Suppressor macrophage treated with lipopolysaccharide for 4 hours (primary cell): ENCODE data around the gene NRXN3.

ENCODE experiments used
- DNase-seq: peaks from one replicate; pipeline ENCODE4 v3.0.0-alpha.2; 2020

The NRXN3 gene

GRCh38 chr14:79614448-79614847 lies 1444.3 kb downstream of the NRXN3 start:
- no peak for DNase-seq

GRCh38 chr14:79627058-79627457 lies 1456.9 kb downstream of the NRXN3 start:
- DNase-seq: no peak

GRCh38 chr14:79629411-79630287 lies 1459.5 kb downstream of the NRXN3 start:
- no peak for DNase-seq

- no peak for DNase-seq
These were observed 1460.3 kb downstream of the NRXN3 start for GRCh38 chr14:79630288-79630960.

- no peak for DNase-seq
These were observed 1461.1 kb downstream of the NRXN3 start for GRCh38 chr14:79631276-79631675.

- no peak for DNase-seq
These were observed 1468.6 kb downstream of the NRXN3 start for GRCh38 chr14:79638672-79639266.

GRCh38 chr14:79639613-79640012 lies 1469.4 kb downstream of the NRXN3 start:
- DNase-seq: no peak

GRCh38 chr14:79641371-79641770 lies 1471.2 kb downstream of the NRXN3 start:
- DNase-seq: no peak

GRCh38 chr14:79643132-79643531 lies 1473.0 kb downstream of the NRXN3 start:
- DNase-seq: no peak

- DNase-seq: no peak
These were observed 1475.7 kb downstream of the NRXN3 start for GRCh38 chr14:79645753-79646362.

GRCh38 chr14:79649856-79650255 lies 1479.7 kb downstream of the NRXN3 start:
- DNase-seq: no peak

- DNase-seq: no peak
These were observed 1482.5 kb downstream of the NRXN3 start for GRCh38 chr14:79652513-79653307.

- DNase-seq: no peak
These were observed 1485.9 kb downstream of the NRXN3 start for GRCh38 chr14:79656056-79656455.

- DNase-seq: no peak
These were observed 1486.3 kb downstream of the NRXN3 start for GRCh38 chr14:79656496-79656895.

- DNase-seq: no peak
These were observed 1488.0 kb downstream of the NRXN3 start for GRCh38 chr14:79658221-79658620.

- DNase-seq: no peak
These were observed 1488.6 kb downstream of the NRXN3 start for GRCh38 chr14:79658769-79659168.

GRCh38 chr14:79660053-79660939 lies 1490.1 kb downstream of the NRXN3 start:
- DNase-seq: no peak

GRCh38 chr14:79661752-79662151 lies 1491.6 kb downstream of the NRXN3 start:
- DNase-seq: no peak

- no peak for DNase-seq
These were observed 1493.3 kb downstream of the NRXN3 start for GRCh38 chr14:79663453-79663852.

- no peak for DNase-seq
These were observed 1495.4 kb downstream of the NRXN3 start for GRCh38 chr14:79665556-79665955.

GRCh38 chr14:79668951-79669350 lies 1498.8 kb downstream of the NRXN3 start:
- DNase-seq: no peak

GRCh38 chr14:79670811-79671210 lies 1500.6 kb downstream of the NRXN3 start:
- DNase-seq: no peak
